HepG2 (cell line): ENCODE measurements around the gene C1QL4. TPM values are rescaled to one million over a fixed set of nuclear protein-coding genes. Genes with fewer than 3 reads are reported as not detected.

Experiments used
- KDM5A ChIP-seq: fragments of 200-600 bp; sonication (generic); IDR thresholded peaks from 2 replicates; pipeline ENCODE4 v1.7.0; 2018; ENCODE audit warnings: antibody characterized with exemption, mild to moderate bottlenecking, low read length, borderline replicate concordance
- LCORL ChIP-seq, 2 experiments: fragments of 450-650 bp in 1 of 2; sonication (generic) in 1 of 2; formaldehyde crosslinking in 1 of 2; IDR thresholded peaks; 2 replicates each; pipeline versions ENCODE4 v1.5.0 to v1.6.1; 2017 to 2020; ENCODE audit warnings: antibody characterized with exemption in 1 of 2, missing genetic modification reagents in 1 of 2
- NONO ChIP-seq, 2 experiments: fragments of 450-650 bp in 1 of 2; sonication (generic) in 1 of 2; formaldehyde crosslinking in 1 of 2; IDR thresholded peaks in 1 of 2; conservative IDR thresholded peaks in 1 of 2; 2 replicates each; pipeline versions ENCODE4 v1.6.1 to v1.8.0; 2017 to 2022; ENCODE audit warnings: mild to moderate bottlenecking in 1 of 2, missing genetic modification reagents in 1 of 2, moderate library complexity in 1 of 2
- PHF21A ChIP-seq: sonication (generic); formaldehyde crosslinking; IDR thresholded peaks from 2 replicates; pipeline ENCODE4 v1.5.0; 2020; ENCODE audit warnings: mild to moderate bottlenecking, missing genetic modification reagents
- PITX1 ChIP-seq: sonication (generic); formaldehyde crosslinking; IDR thresholded peaks from 2 replicates; pipeline ENCODE4 v1.5.1; 2020; ENCODE audit warnings: mild to moderate bottlenecking, missing genetic modification reagents
- PRMT3 ChIP-seq: sonication (generic); formaldehyde crosslinking; IDR thresholded peaks from 2 replicates; pipeline ENCODE4 v1.8.1; 2022; ENCODE audit warnings: low read depth, mild to moderate bottlenecking, moderate library complexity, missing genetic modification reagents, borderline replicate concordance
- THAP11 ChIP-seq: IDR thresholded peaks from 2 replicates; pipeline ENCODE4 v1.6.1; 2016; ENCODE audit warnings: missing biosample characterization, missing genetic modification reagents
- YEATS4 ChIP-seq: sonication (generic); formaldehyde crosslinking; IDR thresholded peaks from 2 replicates; pipeline ENCODE4 v1.4.0; 2020; ENCODE audit warnings: missing genetic modification reagents, borderline replicate concordance
- ZBTB7A ChIP-seq: sonication (generic); formaldehyde crosslinking; IDR thresholded peaks from 2 replicates; pipeline ENCODE4 v1.8.0; 2022; ENCODE audit warnings: mild to moderate bottlenecking, missing genetic modification reagents
- ZNF432 ChIP-seq: sonication (generic); formaldehyde crosslinking; IDR thresholded peaks from 2 replicates; pipeline ENCODE4 v1.5.0; 2020; ENCODE audit warnings: missing genetic modification reagents, mild to moderate bottlenecking, borderline replicate concordance
- ZNF572 ChIP-seq: sonication (generic); formaldehyde crosslinking; IDR thresholded peaks from 2 replicates; pipeline ENCODE4 v1.5.1; 2020; ENCODE audit warnings: mild to moderate bottlenecking, missing genetic modification reagents
- ZNF883 ChIP-seq: sonication (generic); formaldehyde crosslinking; IDR thresholded peaks from 2 replicates; pipeline ENCODE4 v1.5.1; 2020; ENCODE audit warnings: mild to moderate bottlenecking, missing genetic modification reagents; ENCODE audit errors: not compliant biosample characterization
- polyA plus RNA-seq, 8 experiments: library from polyadenylated mRNA; depleted of rRNA in 3 of 8; stranded (reverse) in 7 of 8; unstranded in 1 of 8; fragments of >200 nt; fragmentation: Illumina TruSeq in 4 of 8; extraction: Trizol in 4 of 8; gene quantifications; 2 replicates each; pipeline versions ENCODE4 v1.2.1 to v1.2.3, GENCODE V29; 2011 to 2016; ENCODE audit warnings: low read depth in 4 of 8, missing spikeins in 1 of 8, mixed read lengths in 1 of 8; ENCODE audit not compliant: insufficient read depth in 1 of 8
- total RNA-seq, 5 experiments: library from RNA; depleted of rRNA; stranded (reverse); fragments of >200 nt; fragmentation: Illumina TruSeq; extraction: Trizol; gene quantifications; 2 replicates each; pipeline ENCODE4 v1.2.3, GENCODE V29; 2016; ENCODE audit warnings: low read depth in 1 of 5
- TF ChIP-seq, protein P1 (sequence below): sonication (generic); formaldehyde crosslinking; IDR thresholded peaks from one replicate; pipeline ENCODE4 v1.5.1; 2020; ENCODE audit warnings: mild to moderate bottlenecking, missing genetic modification reagents; ENCODE audit errors: not compliant biosample characterization
- TF ChIP-seq, protein P2 (sequence below): sonication (generic); formaldehyde crosslinking; IDR thresholded peaks from 2 replicates; pipeline ENCODE4 v1.4.0; 2020; ENCODE audit warnings: mild to moderate bottlenecking, missing genetic modification reagents, borderline replicate concordance

Gene C1QL4
- total and polyA plus RNA-seq, 2 of the 13 experiments (the other 11 are each of a cell fraction or from before 2014, with no cell fraction given), result 0.03 TPM; not detected in 1

DNA sequence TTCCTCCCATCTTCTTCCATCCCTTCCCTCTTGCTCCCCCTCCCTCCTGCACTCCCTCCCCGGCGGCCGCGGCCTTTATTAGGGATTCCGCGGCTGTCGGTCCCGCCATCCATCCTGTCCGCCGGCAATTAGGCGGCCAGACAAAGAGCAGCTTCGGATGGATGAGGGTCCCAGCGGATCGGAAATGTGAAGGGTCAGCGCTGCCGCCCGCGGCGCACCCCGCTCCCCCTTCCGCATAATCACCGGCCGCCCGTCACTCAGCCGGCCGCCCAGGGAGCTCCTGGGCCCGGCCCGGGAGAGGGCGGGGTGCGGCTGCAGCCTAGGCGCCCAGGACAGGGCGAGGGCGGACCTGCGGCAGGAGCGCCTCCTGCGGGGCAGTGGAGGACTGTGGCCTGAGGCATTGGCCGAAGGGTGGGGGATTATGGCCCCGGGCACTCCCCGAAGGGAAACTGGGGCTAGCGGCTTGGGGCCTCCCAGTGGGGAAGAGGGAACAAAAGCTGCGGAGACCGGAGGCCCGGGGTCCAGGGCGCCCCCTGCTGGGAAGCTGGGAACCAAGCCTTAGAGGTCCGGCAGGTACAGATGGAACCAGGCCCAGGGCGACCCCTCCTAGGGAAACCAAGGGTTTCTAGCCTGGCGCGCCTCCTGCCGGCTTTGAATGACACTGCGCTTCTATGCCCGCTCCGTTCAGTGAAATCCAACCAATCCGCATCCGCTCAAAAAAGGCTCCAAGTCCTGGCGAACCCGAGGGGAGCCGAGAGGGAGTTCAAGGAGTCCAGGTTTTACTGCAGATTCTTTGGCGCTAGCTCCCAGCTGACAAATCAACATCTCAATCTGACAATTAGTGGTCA, 5.3 kb upstream of the C1QL4 start (continued):
- TF ChIP-seq, protein P1, sequence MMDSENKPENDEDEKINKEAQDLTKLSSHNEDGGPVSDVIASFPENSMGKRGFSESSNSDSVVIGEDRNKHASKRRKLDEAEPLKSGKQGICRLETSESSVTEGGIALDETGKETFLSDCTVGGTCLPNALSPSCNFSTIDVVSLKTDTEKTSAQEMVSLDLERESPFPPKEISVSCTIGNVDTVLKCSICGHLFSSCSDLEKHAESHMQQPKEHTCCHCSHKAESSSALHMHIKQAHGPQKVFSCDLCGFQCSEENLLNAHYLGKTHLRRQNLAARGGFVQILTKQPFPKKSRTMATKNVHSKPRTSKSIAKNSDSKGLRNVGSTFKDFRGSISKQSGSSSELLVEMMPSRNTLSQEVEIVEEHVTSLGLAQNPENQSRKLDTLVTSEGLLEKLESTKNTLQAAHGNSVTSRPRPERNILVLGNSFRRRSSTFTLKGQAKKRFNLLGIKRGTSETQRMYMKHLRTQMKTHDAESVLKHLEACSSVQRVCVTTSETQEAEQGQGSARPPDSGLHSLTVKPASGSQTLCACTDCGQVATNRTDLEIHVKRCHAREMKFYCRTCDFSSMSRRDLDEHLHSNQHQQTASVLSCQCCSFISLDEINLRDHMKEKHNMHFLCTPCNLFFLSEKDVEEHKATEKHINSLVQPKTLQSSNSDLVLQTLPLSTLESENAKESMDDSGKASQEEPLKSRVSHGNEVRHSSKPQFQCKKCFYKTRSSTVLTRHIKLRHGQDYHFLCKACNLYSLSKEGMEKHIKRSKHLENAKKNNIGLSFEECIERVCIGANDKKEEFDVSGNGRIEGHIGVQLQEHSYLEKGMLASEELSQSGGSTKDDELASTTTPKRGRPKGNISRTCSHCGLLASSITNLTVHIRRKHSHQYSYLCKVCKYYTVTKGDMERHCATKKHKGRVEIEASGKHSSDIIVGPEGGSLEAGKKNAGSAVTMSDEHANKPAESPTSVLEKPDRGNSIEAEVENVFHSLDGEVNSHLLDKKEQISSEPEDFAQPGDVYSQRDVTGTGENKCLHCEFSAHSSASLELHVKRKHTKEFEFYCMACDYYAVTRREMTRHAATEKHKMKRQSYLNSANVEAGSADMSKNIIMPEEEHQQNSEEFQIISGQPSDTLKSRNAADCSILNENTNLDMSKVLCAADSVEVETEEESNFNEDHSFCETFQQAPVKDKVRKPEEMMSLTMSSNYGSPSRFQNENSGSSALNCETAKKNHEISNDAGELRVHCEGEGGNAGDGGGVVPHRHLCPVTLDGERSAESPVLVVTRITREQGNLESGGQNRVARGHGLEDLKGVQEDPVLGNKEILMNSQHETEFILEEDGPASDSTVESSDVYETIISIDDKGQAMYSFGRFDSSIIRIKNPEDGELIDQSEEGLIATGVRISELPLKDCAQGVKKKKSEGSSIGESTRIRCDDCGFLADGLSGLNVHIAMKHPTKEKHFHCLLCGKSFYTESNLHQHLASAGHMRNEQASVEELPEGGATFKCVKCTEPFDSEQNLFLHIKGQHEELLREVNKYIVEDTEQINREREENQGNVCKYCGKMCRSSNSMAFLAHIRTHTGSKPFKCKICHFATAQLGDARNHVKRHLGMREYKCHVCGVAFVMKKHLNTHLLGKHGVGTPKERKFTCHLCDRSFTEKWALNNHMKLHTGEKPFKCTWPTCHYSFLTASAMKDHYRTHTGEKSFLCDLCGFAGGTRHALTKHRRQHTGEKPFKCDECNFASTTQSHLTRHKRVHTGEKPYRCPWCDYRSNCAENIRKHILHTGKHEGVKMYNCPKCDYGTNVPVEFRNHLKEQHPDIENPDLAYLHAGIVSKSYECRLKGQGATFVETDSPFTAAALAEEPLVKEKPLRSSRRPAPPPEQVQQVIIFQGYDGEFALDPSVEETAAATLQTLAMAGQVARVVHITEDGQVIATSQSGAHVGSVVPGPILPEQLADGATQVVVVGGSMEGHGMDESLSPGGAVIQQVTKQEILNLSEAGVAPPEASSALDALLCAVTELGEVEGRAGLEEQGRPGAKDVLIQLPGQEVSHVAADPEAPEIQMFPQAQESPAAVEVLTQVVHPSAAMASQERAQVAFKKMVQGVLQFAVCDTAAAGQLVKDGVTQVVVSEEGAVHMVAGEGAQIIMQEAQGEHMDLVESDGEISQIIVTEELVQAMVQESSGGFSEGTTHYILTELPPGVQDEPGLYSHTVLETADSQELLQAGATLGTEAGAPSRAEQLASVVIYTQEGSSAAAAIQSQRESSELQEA (CRISPR knock-in tag), result peak; percentile 25
- TF ChIP-seq, protein P2, sequence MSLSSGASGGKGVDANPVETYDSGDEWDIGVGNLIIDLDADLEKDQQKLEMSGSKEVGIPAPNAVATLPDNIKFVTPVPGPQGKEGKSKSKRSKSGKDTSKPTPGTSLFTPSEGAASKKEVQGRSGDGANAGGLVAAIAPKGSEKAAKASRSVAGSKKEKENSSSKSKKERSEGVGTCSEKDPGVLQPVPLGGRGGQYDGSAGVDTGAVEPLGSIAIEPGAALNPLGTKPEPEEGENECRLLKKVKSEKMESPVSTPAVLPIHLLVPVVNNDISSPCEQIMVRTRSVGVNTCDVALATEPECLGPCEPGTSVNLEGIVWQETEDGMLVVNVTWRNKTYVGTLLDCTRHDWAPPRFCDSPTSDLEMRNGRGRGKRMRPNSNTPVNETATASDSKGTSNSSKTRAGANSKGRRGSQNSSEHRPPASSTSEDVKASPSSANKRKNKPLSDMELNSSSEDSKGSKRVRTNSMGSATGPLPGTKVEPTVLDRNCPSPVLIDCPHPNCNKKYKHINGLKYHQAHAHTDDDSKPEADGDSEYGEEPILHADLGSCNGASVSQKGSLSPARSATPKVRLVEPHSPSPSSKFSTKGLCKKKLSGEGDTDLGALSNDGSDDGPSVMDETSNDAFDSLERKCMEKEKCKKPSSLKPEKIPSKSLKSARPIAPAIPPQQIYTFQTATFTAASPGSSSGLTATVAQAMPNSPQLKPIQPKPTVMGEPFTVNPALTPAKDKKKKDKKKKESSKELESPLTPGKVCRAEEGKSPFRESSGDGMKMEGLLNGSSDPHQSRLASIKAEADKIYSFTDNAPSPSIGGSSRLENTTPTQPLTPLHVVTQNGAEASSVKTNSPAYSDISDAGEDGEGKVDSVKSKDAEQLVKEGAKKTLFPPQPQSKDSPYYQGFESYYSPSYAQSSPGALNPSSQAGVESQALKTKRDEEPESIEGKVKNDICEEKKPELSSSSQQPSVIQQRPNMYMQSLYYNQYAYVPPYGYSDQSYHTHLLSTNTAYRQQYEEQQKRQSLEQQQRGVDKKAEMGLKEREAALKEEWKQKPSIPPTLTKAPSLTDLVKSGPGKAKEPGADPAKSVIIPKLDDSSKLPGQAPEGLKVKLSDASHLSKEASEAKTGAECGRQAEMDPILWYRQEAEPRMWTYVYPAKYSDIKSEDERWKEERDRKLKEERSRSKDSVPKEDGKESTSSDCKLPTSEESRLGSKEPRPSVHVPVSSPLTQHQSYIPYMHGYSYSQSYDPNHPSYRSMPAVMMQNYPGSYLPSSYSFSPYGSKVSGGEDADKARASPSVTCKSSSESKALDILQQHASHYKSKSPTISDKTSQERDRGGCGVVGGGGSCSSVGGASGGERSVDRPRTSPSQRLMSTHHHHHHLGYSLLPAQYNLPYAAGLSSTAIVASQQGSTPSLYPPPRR, result no peak
- TF ChIP-seq PHF21A (CRISPR knock-in tag), result peak; percentile 45; the same call in 1 of the 2 replicates
- TF ChIP-seq KDM5A, result no peak
- no peak for TF ChIP-seq NONO (IDR thresholded peaks at IDR 0.05)
- 0 out of 2 replicates have a peak, but pooled peaks have one; percentile 31 for TF ChIP-seq NONO (CRISPR knock-in tag; conservative IDR thresholded peaks at IDR 0.05)
- 0 out of 2 replicates have a peak, but pooled peaks have one; percentile 26 for TF ChIP-seq ZBTB7A (CRISPR knock-in tag)
- no peak for TF ChIP-seq ZNF432 (CRISPR knock-in tag)
- peak; percentile 51; the same call in 1 of the 2 replicates for TF ChIP-seq ZNF572
- no peak for TF ChIP-seq PRMT3 (CRISPR knock-in tag)
- TF ChIP-seq PITX1 (CRISPR knock-in tag), result 0 out of 2 replicates have a peak, but pooled peaks have one; percentile 16
- no peak for TF ChIP-seq LCORL (IDR thresholded peaks at IDR 0.05)
- peak; percentile 82 for TF ChIP-seq LCORL (CRISPR knock-in tag; IDR thresholded peaks at IDR 0.05)
- TF ChIP-seq YEATS4, result peak; percentile 14; the same call in 1 of the 2 replicates
- peak; percentile 69 for TF ChIP-seq ZNF883 (CRISPR knock-in tag)
- 0 out of 2 replicates have a peak, but pooled peaks have one; percentile 20 for TF ChIP-seq THAP11 (CRISPR knock-in tag)
